Progenitor cell of endocrine pancreas (in vitro differentiated cells): Measurements from ENCODE around the gene SEC14L1. TPM values are rescaled to one million over a fixed set of nuclear protein-coding genes. Genes with fewer than 3 reads are reported as not detected.

Experiments
- DNase-seq: peaks from one replicate; pipeline ENCODE4 v3.0.0; 2021; ENCODE audit warnings: low spot score; ENCODE audit not compliant: unreplicated experiment
- H3K27ac Mint-ChIP-seq: 2 replicates; pipeline ENCODE4 v1.8.0; 2021; ENCODE audit warnings: mild to moderate bottlenecking, moderate library complexity, mixed read lengths
- H3K27me3 Mint-ChIP-seq: 2 replicates; pipeline ENCODE4 v1.8.0; 2021; ENCODE audit warnings: mixed read lengths
- H3K36me3 Mint-ChIP-seq: 2 replicates; pipeline ENCODE4 v1.8.0; 2022; ENCODE audit warnings: mixed read lengths; ENCODE audit not compliant: insufficient read depth
- H3K4me1 Mint-ChIP-seq: 2 replicates; pipeline ENCODE4 v1.8.0; 2021; ENCODE audit warnings: low read depth, mixed read lengths
- H3K4me3 Mint-ChIP-seq: 2 replicates; pipeline ENCODE4 v1.8.0; 2021; ENCODE audit warnings: low read depth, mild to moderate bottlenecking, moderate library complexity, mixed read lengths
- H3K9me3 Mint-ChIP-seq: 2 replicates; pipeline ENCODE4 v1.8.0; 2021; ENCODE audit warnings: low read depth, mixed read lengths
- total RNA-seq: library from RNA; stranded (reverse); gene quantifications from 2 replicates; pipeline ENCODE4 v1.2.1, GENCODE V29; 2021
- TF ChIP-seq, protein P1 (sequence below): fragments of 200-600 bp; sonication (generic); IDR thresholded peaks from one replicate; pipeline ENCODE4 v1.5.0; 2021; ENCODE audit warnings: antibody characterized with exemption, mild to moderate bottlenecking; ENCODE audit not compliant: unreplicated experiment

The SEC14L1 gene
- total RNA-seq, 1 donor from 2014 or later: 90.8 TPM

DNA sequence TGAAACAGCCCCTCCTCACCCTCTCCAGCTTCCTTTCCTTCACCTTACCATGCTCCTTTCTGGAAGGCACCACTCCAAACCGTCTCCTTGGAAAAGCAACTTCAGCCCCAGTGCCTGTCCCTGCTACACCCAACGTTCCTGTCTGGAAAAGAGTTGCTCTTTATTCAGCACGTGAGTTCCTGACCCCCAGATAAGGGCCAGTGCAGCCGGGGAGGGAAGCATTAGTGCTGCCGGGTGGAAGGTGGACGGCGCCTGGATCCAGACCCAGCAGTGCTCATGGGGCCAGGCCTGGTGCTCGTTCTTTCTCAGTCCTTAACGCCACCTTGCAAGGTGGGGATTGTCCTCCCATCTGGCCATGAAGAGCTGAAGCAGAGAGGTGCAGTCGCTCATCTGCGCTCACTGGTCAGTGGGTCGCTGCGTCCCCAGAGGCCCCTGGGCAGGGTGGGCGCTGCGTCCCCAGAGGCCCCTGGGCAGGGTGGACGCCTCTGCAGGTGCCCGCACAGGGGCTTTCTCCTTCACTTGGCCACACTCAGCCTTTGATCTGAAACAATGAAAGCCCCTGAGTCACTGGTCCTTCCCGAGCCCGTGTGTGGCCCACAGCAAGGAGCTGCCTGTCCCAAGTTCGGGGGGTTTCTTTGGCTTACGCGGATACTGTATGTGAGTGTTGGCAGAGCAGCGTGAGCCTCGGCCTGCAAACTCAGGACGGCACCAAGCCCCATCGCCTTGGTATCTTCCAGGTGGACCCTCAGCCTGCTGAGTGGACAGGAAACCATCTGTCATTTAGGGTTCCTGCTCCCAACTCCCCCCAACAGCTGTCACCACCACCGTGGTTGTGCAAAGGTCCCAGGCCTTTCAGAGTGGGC, 117.1 kb downstream of the SEC14L1 start:
- Mint-ChIP-seq H3K9me3 (no peaks in the 10 kb centered on the region), H3K27me3 (peaks cover 7% of the 10 kb centered on the region)
- DNase-seq: no peak

DNA sequence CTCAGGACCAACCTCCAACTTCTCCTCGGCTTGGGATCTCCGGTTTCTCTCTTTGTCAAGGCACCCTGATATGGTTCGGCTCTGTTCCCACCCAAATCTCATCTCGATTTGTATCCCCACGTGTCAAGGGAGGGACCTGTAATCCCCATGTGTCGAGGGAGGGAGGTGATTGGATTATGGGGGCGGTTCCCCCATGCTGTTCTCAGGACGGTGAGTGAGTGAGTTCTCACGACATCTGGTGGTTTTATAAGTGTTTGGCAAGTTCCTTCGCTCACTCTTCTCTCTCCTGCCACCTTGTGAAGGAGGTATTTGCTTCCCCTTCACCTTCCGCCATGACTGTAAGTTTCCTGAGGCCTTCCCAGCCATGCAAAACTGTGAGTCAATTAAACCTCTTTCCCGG, 117.9 kb downstream of the SEC14L1 start:
- Mint-ChIP-seq H3K36me3 (no peaks in the 10 kb centered on the region), H3K4me3 (no peak overlapping the region), H3K27ac (no peak overlapping the region), H3K4me1 (peaks cover 1% of the 10 kb centered on the region), H3K9me3 (no peaks in the 10 kb centered on the region), H3K27me3 (peaks cover 7% of the 10 kb centered on the region)
- TF ChIP-seq, protein P1, sequence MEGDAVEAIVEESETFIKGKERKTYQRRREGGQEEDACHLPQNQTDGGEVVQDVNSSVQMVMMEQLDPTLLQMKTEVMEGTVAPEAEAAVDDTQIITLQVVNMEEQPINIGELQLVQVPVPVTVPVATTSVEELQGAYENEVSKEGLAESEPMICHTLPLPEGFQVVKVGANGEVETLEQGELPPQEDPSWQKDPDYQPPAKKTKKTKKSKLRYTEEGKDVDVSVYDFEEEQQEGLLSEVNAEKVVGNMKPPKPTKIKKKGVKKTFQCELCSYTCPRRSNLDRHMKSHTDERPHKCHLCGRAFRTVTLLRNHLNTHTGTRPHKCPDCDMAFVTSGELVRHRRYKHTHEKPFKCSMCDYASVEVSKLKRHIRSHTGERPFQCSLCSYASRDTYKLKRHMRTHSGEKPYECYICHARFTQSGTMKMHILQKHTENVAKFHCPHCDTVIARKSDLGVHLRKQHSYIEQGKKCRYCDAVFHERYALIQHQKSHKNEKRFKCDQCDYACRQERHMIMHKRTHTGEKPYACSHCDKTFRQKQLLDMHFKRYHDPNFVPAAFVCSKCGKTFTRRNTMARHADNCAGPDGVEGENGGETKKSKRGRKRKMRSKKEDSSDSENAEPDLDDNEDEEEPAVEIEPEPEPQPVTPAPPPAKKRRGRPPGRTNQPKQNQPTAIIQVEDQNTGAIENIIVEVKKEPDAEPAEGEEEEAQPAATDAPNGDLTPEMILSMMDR: no peak
- no peak for DNase-seq

More for the DNA sequence above, 117.1 kb downstream of the SEC14L1 start:
- H3K27ac Mint-ChIP-seq: peak overlapping the region; percentile 29
- no peaks in the 10 kb centered on the region for H3K36me3 Mint-ChIP-seq
- H3K4me3 Mint-ChIP-seq: no peak overlapping the region
- H3K4me1 Mint-ChIP-seq: peaks cover 1% of the 10 kb centered on the region
- TF ChIP-seq, protein P1: no peak

DNA sequence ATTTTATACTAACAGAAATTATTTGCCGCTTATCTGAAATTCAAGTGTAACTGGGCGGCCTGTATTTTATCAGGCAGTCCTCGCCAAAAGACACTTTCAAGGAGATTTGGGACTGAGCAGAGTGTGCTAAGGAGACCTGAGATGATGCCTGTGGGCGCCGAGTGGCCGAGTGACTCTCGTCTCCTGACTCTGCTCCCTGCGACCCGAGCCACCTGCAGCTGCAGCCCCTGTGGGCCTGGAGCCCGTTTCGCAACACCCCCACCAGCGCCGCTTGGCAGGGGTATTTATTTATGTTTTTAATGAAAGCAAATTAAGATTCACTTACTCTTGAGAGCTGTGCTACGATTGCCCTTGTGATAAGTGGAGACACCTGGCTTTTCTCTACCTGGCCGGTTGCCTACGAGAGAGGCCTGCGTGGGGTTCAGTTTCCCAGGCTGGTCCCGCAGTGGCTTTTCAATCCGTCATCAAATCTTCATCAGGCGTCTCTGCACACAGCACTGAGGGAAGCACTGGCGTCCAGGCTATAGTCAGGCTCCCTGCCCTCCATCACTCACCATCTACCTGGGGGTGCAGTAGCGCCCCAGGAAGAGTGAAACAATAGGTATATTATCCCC, 124.0 kb downstream of the SEC14L1 start:
- no peak for DNase-seq
- Mint-ChIP-seq H3K27ac (peak overlapping the region; percentile 53), H3K27me3 (peaks cover 4% of the 10 kb centered on the region), H3K4me1 (peaks cover 11% of the 10 kb centered on the region), H3K9me3 (no peaks in the 10 kb centered on the region), H3K36me3 (no peaks in the 10 kb centered on the region), H3K4me3 (no peak overlapping the region)
- TF ChIP-seq, protein P1: no peak

DNA sequence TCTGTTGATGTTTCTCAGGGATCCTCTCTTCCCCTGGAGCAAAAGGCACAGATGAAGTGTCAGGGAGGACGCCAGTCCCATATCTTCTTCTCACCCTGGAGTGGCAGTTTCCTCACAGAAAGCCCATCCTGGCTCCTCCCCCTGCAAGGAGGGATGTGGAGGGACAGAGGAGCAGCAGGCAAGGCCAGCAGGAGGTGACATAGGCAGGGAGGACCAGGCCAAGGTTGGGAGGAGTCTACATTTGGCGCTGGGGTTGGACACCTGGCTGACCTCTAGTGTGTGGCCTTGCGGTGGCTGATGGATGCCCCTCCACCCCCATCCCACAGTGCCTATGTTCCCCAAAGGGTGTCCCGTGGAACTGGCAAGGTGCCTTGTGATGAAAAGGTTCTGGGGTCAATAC, 125.4 kb downstream of the SEC14L1 start:
- H3K9me3 Mint-ChIP-seq: no peaks in the 10 kb centered on the region
- H3K27me3 Mint-ChIP-seq: peaks cover 9% of the 10 kb centered on the region
- H3K4me1 Mint-ChIP-seq: peaks cover 12% of the 10 kb centered on the region
- no peaks in the 10 kb centered on the region for H3K36me3 Mint-ChIP-seq
- no peak for DNase-seq
- TF ChIP-seq, protein P1: no peak
- no peak overlapping the region for H3K4me3 Mint-ChIP-seq
- H3K27ac Mint-ChIP-seq: no peak overlapping the region
